ENCODE measurements around the gene SENP1. TPM values are rescaled to one million over a fixed set of nuclear protein-coding genes. Genes with fewer than 3 reads are reported as not detected.
A peak's percentile ranks its signal among the peaks of the same experiment; 100 is the strongest.

The SENP1 gene
- total and polyA plus RNA-seq, 2 of the 4 experiments (the other 2 are of a cell fraction): 7.2 to 25.3 TPM

- H4K20me1 ChIP-seq (ENCODE audit: insufficient read depth, low read length): no peaks in the 10 kb centered on the region
- no peak overlapping the region for H3K18ac ChIP-seq (ENCODE audit: low read depth, low read length)
- ChIA-PET POLR2A (ENCODE audit: unreplicated experiment) (no interaction called here), CTCF (no interaction called here)
- DNase-seq (peak; percentile 76), ATAC-seq (ENCODE audit: low read depth) (peak; percentile 88)
- H2AFZ ChIP-seq (replicated peaks; ENCODE audit: low read length, poor library complexity): no peak overlapping the region
- H3K36me3 ChIP-seq (ENCODE audit: control insufficient read depth, insufficient read depth, low read length): no peaks in the 10 kb centered on the region
- no peak overlapping the region for H3K27ac ChIP-seq (ENCODE audit: insufficient read depth, low read length)
- H3K9me1 ChIP-seq (ENCODE audit: insufficient read depth, low read length): no peaks in the 10 kb centered on the region
- H3K4me2 ChIP-seq (ENCODE audit: low read depth, low read length): no peak overlapping the region
- no CpG with 5 or more reads among the region's 4 CpGs for WGBS, 2 experiments (ENCODE audit: extremely low coverage in 2 of 2, insufficient read length in 1 of 2)
- no peak overlapping the region for H3K56ac ChIP-seq (ENCODE audit: extremely low read depth, insufficient read depth, low read length)
- H3K79me1 ChIP-seq (ENCODE audit: low read depth in 1 of 2, low read length in 2 of 2): no peaks in the 10 kb centered on the region
- H4K5ac ChIP-seq (ENCODE audit: low read depth, low read length): no peak overlapping the region
- H3K4me1 ChIP-seq (ENCODE audit: control insufficient read depth, insufficient read depth, low read length): no peaks in the 10 kb centered on the region; the same call in 1 of the 2 replicates
- H2AK5ac ChIP-seq (ENCODE audit: low read depth, low read length): no peak overlapping the region
- peaks cover 77% of the 10 kb centered on the region for H3K27me3 ChIP-seq (ENCODE audit: control insufficient read depth, insufficient read depth, low read length)
- no peaks in the 10 kb centered on the region for H3K9me3 ChIP-seq (ENCODE audit: control insufficient read depth, insufficient read depth, low read length)
- no peak overlapping the region for H3K23ac ChIP-seq (ENCODE audit: low read depth, low read length)
- H2BK5ac ChIP-seq (ENCODE audit: low read depth, low read length, poor library complexity, severe bottlenecking): no peak overlapping the region
- in situ Hi-C loops (cut with MboI; ENCODE audit: low sequenced_read_pairs): no loop called here
- H2BK15ac ChIP-seq (ENCODE audit: low read depth, low read length): no peak overlapping the region
- TF ChIP-seq RAD21 (IDR thresholded peaks at IDR 0.05; ENCODE audit: low read length): no peak
- TF ChIP-seq BHLHE40 (IDR thresholded peaks at IDR 0.05; ENCODE audit: low read depth, low read length): peak; percentile 66; the same call in 1 of the 2 replicates
- no peak overlapping the region for H3K4ac ChIP-seq (ENCODE audit: low read depth, low read length)
- no peak overlapping the region for H3K14ac ChIP-seq (replicated peaks; ENCODE audit: low read depth, low read length)
- intact Hi-C loops (cut with micrococcal nuclease): no loop called here
- H2AK9ac ChIP-seq (replicated peaks; ENCODE audit: low read depth, low read length, poor library complexity): no peak overlapping the region
- no peak overlapping the region for H3K9ac ChIP-seq (ENCODE audit: low read depth, low read length)
- H2BK20ac ChIP-seq (ENCODE audit: low read depth, low read length): no peak overlapping the region
- H3K4me3 ChIP-seq (ENCODE audit: insufficient read depth, low read depth, low read length): no peak overlapping the region
- H4K91ac ChIP-seq (ENCODE audit: insufficient read depth, low read depth, low read length): no peak overlapping the region
- H2BK120ac ChIP-seq (ENCODE audit: low read depth, low read length): no peak overlapping the region
- dilution Hi-C loops (cut with HindIII; ENCODE audit: low sequenced_read_pairs, unreplicated experiment): no loop called here
- no TSS peak for BruUV-seq (replicated peaks)
- H4K8ac ChIP-seq (ENCODE audit: low read depth in 2 of 2, low read length in 2 of 2): no peak overlapping the region
Observed at GRCh38 chr12:47995981-47996401, 109.9 kb downstream of the SENP1 start.

All from IMR-90 (cell line).